K562 (cell line): ENCODE measurements around the gene NACC1.

ENCODE experiments used
- CHD1 ChIP-seq: fragments of 200-600 bp; sonication (generic); IDR thresholded peaks from one replicate; pipeline ENCODE4 v1.6.1; 2012; ENCODE audit warnings: mild to moderate bottlenecking, moderate library complexity, low read length, inconsistent platforms
- ESRRA ChIP-seq: fragments of 450-650 bp; IDR thresholded peaks from 2 replicates; pipeline ENCODE4 v1.6.1; 2014; ENCODE audit warnings: low read depth, mild to moderate bottlenecking, moderate library complexity, borderline replicate concordance
- NFATC3 ChIP-seq: fragments of 450-650 bp; IDR thresholded peaks from 2 replicates; pipeline ENCODE4 v1.6.1; 2017; ENCODE audit warnings: mild to moderate bottlenecking
- ZNF354B ChIP-seq: fragments of 250-450 bp; sonication (Bioruptor Pico); IDR thresholded peaks from 2 replicates; pipeline ENCODE4 v1.4.0; 2020
- TF ChIP-seq, protein P1 (sequence below): sonication (generic); formaldehyde crosslinking; IDR thresholded peaks from 2 replicates; pipeline ENCODE4 v1.8.0; 2022; ENCODE audit warnings: mild to moderate bottlenecking, missing genetic modification reagents, borderline replicate concordance
- TF ChIP-seq, protein P2 (sequence below), 3 experiments: IDR thresholded peaks in 2 of 3; conservative IDR thresholded peaks in 1 of 3; 2 replicates each; pipeline ENCODE4 v1.5.1; 2011 to 2012; ENCODE audit warnings: low read length in 3 of 3, mild to moderate bottlenecking in 3 of 3, control low read depth in 2 of 3, improper control_type of control experiment in 1 of 3, inconsistent platforms in 1 of 3, low read depth in 1 of 3, mixed read lengths in 1 of 3, moderate library complexity in 1 of 3; ENCODE audit not compliant: insufficient read depth in 2 of 3
- TF ChIP-seq, protein P3 (sequence below): fragments of 450-650 bp; IDR thresholded peaks from 2 replicates; pipeline ENCODE4 v1.6.1; 2016; ENCODE audit warnings: antibody characterized with exemption
- TF ChIP-seq, protein P4 (sequence below): sonication (generic); formaldehyde crosslinking; IDR thresholded peaks from 2 replicates; pipeline ENCODE4 v1.8.0; 2022; ENCODE audit warnings: missing genetic modification reagents, mild to moderate bottlenecking, moderate library complexity, borderline replicate concordance

DNA sequence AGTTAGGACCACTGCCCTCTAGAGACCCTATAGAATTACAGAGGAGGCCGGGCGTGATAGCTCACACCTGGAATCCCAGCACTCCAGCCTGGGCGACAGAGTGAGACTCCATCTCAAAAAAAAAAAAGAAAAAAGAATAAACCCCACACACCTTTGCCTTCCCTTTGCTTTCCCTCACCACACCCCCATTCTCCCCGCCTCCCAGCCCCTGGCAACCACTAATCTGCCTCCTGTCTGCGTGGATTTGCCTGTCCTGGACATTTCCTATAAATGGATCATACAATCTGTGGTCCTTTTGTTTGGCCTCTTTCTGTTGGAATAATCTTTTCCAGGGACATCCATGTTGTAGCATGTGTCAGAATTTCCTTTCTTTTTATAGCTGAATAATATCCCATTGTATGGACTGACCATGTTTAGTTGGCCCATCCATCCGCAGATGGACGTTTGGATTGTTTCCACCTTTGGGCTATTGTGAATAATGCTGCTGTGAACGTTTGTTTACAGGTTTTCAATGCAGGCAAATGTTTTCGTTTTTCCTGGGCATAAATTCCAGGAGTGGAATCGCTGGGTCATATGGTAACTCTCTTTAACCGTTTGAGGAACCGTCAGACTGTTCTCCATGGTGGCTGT, 15.3 kb downstream of the NACC1 start:
- TF ChIP-seq, protein P1, sequence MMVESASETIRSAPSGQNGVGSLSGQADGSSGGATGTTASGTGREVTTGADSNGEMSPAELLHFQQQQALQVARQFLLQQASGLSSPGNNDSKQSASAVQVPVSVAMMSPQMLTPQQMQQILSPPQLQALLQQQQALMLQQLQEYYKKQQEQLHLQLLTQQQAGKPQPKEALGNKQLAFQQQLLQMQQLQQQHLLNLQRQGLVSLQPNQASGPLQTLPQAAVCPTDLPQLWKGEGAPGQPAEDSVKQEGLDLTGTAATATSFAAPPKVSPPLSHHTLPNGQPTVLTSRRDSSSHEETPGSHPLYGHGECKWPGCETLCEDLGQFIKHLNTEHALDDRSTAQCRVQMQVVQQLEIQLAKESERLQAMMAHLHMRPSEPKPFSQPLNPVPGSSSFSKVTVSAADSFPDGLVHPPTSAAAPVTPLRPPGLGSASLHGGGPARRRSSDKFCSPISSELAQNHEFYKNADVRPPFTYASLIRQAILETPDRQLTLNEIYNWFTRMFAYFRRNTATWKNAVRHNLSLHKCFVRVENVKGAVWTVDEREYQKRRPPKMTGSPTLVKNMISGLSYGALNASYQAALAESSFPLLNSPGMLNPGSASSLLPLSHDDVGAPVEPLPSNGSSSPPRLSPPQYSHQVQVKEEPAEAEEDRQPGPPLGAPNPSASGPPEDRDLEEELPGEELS (CRISPR knock-in tag) = no peak
- TF ChIP-seq CHD1 (no peak), ZNF354B (no peak), ESRRA (no peak), NFATC3 (no peak)
- TF ChIP-seq, protein P2, sequence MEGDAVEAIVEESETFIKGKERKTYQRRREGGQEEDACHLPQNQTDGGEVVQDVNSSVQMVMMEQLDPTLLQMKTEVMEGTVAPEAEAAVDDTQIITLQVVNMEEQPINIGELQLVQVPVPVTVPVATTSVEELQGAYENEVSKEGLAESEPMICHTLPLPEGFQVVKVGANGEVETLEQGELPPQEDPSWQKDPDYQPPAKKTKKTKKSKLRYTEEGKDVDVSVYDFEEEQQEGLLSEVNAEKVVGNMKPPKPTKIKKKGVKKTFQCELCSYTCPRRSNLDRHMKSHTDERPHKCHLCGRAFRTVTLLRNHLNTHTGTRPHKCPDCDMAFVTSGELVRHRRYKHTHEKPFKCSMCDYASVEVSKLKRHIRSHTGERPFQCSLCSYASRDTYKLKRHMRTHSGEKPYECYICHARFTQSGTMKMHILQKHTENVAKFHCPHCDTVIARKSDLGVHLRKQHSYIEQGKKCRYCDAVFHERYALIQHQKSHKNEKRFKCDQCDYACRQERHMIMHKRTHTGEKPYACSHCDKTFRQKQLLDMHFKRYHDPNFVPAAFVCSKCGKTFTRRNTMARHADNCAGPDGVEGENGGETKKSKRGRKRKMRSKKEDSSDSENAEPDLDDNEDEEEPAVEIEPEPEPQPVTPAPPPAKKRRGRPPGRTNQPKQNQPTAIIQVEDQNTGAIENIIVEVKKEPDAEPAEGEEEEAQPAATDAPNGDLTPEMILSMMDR (IDR thresholded peaks at IDR 0.05 in 2 of 3, conservative IDR thresholded peaks at IDR 0.05 in 1 of 3; ENCODE audit: insufficient read depth in 2 of 3, low read depth in 1 of 3, low read length in 3 of 3) = no peak
- TF ChIP-seq, protein P3, sequence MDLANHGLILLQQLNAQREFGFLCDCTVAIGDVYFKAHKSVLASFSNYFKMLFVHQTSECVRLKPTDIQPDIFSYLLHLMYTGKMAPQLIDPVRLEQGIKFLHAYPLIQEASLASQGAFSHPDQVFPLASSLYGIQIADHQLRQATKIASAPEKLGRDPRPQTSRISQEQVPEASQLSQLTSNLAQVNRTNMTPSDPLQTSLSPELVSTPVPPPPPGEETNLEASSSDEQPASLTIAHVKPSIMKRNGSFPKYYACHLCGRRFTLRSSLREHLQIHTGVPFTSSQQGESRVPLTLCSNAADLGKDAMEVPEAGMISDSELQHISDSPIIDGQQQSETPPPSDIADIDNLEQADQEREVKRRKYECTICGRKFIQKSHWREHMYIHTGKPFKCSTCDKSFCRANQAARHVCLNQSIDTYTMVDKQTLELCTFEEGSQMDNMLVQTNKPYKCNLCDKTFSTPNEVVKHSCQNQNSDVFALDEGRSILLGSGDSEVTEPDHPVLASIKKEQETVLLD = no peak
- TF ChIP-seq, protein P4, sequence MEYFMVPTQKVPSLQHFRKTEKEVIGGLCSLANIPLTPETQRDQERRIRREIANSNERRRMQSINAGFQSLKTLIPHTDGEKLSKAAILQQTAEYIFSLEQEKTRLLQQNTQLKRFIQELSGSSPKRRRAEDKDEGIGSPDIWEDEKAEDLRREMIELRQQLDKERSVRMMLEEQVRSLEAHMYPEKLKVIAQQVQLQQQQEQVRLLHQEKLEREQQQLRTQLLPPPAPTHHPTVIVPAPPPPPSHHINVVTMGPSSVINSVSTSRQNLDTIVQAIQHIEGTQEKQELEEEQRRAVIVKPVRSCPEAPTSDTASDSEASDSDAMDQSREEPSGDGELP = no peak
